ENCODE data around the gene HSPA1B. TPM values are rescaled to one million over a fixed set of nuclear protein-coding genes. Genes with fewer than 3 reads are reported as not detected.
A peak's percentile ranks its signal among the peaks of the same experiment; 100 is the strongest.
"Not testable (repeated sequence)": the region's sequence is repeated elsewhere in the genome, so short reads cannot be mapped to it uniquely, and the experiment has no call there.

Gene HSPA1B
- total and polyA plus RNA-seq, 2 donors (not counting 1 experiment from before 2014, with no cell fraction given): 35.5 to 115 TPM

DNA sequence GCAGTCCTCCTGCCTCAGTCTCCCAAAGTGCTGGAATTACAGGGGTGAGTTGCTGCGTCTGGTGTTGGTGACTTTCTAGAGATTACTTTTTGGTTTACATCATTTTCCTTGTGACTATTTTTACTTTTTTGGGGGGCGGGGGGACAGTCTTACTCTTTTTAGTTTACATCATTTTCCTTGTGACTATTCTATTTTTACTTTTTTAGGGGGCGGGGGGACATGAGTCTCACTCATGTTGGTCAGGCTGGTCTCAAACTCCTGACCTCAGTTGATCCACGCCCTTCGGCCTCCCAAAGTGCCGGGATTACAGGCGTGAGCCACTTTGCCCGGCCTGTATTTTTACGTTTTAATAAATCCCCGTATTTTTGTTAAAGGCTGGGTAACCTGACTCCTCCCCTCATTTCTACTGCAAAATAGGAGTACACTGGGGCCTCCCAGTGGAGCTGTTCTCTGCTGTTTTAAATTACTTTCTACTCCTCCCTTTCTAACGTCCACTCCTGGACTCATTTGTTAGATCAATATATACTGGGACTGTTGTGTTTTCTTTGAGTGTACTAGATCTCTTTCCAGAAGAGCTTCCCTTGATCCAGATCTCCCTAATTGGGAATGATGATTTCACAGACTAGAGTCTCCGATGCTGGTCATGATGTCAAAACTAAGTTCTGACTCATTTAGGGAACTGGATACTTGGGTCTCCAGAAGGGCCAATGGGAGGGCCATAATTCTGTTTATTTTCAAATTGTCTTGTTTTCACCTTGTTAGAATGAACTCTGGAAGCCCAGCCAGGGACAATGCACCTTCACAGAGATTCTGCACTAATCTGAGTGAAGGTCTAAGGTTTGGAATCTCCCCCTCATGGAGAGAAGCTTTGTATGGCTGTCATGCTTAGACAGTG, 9.2 kb downstream of the HSPA1B start:
- Histone ChIP-seq H2AFZ (ENCODE audit: low read length) (no peak overlapping the region), H3K9ac (ENCODE audit: insufficient read depth, low read length) (peak overlapping the region; percentile 51), H4K20me1 (ENCODE audit: control insufficient read depth, extremely low read depth, insufficient read depth, low read length) (peaks cover 6% of the 10 kb centered on the region), H3K36me3 (ENCODE audit: control insufficient read depth, insufficient read depth, low read length) (peaks cover 18% of the 10 kb centered on the region), H3K79me2 (ENCODE audit: control insufficient read depth, insufficient read depth, low read length) (peaks cover 42% of the 10 kb centered on the region), H3K4me2 (ENCODE audit: extremely low read depth, insufficient read depth, low read length) (peak overlapping the region; percentile 81), H3K4me1 (ENCODE audit: control insufficient read depth, extremely low read depth, insufficient read depth, low read length) (peaks cover 15% of the 10 kb centered on the region), H3K9me3 (ENCODE audit: control insufficient read depth, insufficient read depth, low read depth, low read length) (no peaks in the 10 kb centered on the region), H3K27ac (ENCODE audit: insufficient read depth, low read length) (peak overlapping the region; percentile 93), H3K27me3 (ENCODE audit: control insufficient read depth, insufficient read depth, low read length) (no peaks in the 10 kb centered on the region), H3K4me3 (replicated peaks in 1 of 4; ENCODE audit: control extremely low read depth in 1 of 4, insufficient read depth in 1 of 4, low read depth in 3 of 4, low read length in 4 of 4) (peak overlapping the region; percentile 70 to 97 (median 74))
- DNase-seq (ENCODE audit: low read depth in 2 of 2): peak in 1 of 2 donors; percentile 65
- TF ChIP-seq CTCF (conservative IDR thresholded peaks at IDR 0.05 in 1 of 2, IDR thresholded peaks at IDR 0.05 in 1 of 2; ENCODE audit: low read depth in 1 of 2, low read length in 2 of 2) (peak in 1 of 2 donors; percentile 25), EZH2 (IDR thresholded peaks at IDR 0.05; ENCODE audit: low read length, missing control alignments) (no peak)

DNA sequence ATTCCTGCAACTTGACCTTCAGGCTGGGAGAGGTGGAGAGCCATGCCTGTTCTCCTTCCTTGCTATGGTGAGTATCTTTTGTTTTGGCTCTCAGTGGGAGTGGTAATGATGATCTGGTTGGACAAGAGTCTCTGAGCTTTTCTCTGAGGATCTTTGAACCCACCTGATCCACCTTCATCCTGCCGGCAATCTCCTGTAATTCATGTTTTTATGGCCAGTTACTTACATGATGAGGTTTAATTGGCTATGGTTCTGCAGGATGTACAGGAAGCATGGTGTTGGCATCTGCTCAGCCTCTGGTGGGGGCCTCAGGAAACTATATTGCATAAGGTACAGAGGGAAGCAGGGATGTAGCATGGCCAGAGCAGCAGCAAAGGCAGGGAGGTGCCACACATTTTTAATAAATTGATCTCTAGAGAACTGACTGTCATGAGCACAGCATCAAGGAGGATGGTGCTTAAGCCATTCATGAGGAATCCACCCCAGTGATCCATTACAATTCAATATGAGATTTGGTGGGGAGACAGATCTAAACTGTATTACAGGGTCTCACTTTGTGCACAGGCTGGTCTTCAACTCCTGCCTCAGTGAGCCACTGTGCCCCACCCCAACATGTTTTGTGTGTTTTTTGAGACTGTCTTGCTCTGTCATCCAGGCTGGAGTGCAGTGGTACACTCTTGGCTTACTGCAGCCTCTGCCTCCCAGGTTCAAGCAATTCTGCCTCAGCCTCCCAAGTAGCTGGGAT, 10.0 kb downstream of the HSPA1B start:
- peaks cover 15% of the 10 kb centered on the region for H3K4me1 ChIP-seq (ENCODE audit: control insufficient read depth, extremely low read depth, insufficient read depth, low read length)
- peaks cover 42% of the 10 kb centered on the region for H3K79me2 ChIP-seq (ENCODE audit: control insufficient read depth, insufficient read depth, low read length)
- no peaks in the 10 kb centered on the region for H3K9me3 ChIP-seq (ENCODE audit: control insufficient read depth, insufficient read depth, low read depth, low read length)
- peaks cover 18% of the 10 kb centered on the region for H3K36me3 ChIP-seq (ENCODE audit: control insufficient read depth, insufficient read depth, low read length)
- no peaks in the 10 kb centered on the region for H3K27me3 ChIP-seq (ENCODE audit: control insufficient read depth, insufficient read depth, low read length)
- peak overlapping the region; percentile 81 for H3K4me2 ChIP-seq (ENCODE audit: extremely low read depth, insufficient read depth, low read length)
- H2AFZ ChIP-seq (ENCODE audit: low read length): no peak overlapping the region
- TF ChIP-seq EZH2 (IDR thresholded peaks at IDR 0.05; ENCODE audit: low read length, missing control alignments): no peak
- no peak for TF ChIP-seq CTCF (conservative IDR thresholded peaks at IDR 0.05 in 1 of 2, IDR thresholded peaks at IDR 0.05 in 1 of 2; ENCODE audit: low read depth in 1 of 2, low read length in 2 of 2)
- no peak for DNase-seq (ENCODE audit: low read depth in 2 of 2)
- H4K20me1 ChIP-seq (ENCODE audit: control insufficient read depth, extremely low read depth, insufficient read depth, low read length): peaks cover 6% of the 10 kb centered on the region
- peak overlapping the region; percentile 93 for H3K27ac ChIP-seq (ENCODE audit: insufficient read depth, low read length)
- H3K9ac ChIP-seq (ENCODE audit: insufficient read depth, low read length): no peak overlapping the region
- H3K4me3 ChIP-seq (replicated peaks in 1 of 4; ENCODE audit: control extremely low read depth in 1 of 4, insufficient read depth in 1 of 4, low read depth in 3 of 4, low read length in 4 of 4): peak overlapping the region; percentile 70 to 97 (median 74)

- peaks cover 18% of the 10 kb centered on the region for H3K36me3 ChIP-seq (ENCODE audit: control insufficient read depth, insufficient read depth, low read length)
- H3K4me1 ChIP-seq (ENCODE audit: control insufficient read depth, extremely low read depth, insufficient read depth, low read length): peaks cover 15% of the 10 kb centered on the region
- not testable (repeated sequence) for H3K27ac ChIP-seq (ENCODE audit: insufficient read depth, low read length); DNase-seq (ENCODE audit: low read depth in 2 of 2); H3K27me3 ChIP-seq (ENCODE audit: control insufficient read depth, insufficient read depth, low read length); H3K9me3 ChIP-seq (ENCODE audit: control insufficient read depth, insufficient read depth, low read depth, low read length); H2AFZ ChIP-seq (ENCODE audit: low read length); H4K20me1 ChIP-seq (ENCODE audit: control insufficient read depth, extremely low read depth, insufficient read depth, low read length); H3K9ac ChIP-seq (ENCODE audit: insufficient read depth, low read length)
- H3K4me3 ChIP-seq (replicated peaks in 1 of 4; ENCODE audit: control extremely low read depth in 1 of 4, insufficient read depth in 1 of 4, low read depth in 3 of 4, low read length in 4 of 4): peak overlapping the region; percentile 70 to 97 (median 74)
- H3K4me2 ChIP-seq (ENCODE audit: extremely low read depth, insufficient read depth, low read length): peak overlapping the region; percentile 81
- peaks cover 42% of the 10 kb centered on the region for H3K79me2 ChIP-seq (ENCODE audit: control insufficient read depth, insufficient read depth, low read length)
These were observed 10.6 kb downstream of the HSPA1B start for GRCh38 chr6:31838114-31838553.

All from fibroblast of lung (primary cell).